Measurements from ENCODE around the gene COMP.
A peak's percentile ranks its signal among the peaks of the same experiment; 100 is the strongest.

The COMP gene

DNA sequence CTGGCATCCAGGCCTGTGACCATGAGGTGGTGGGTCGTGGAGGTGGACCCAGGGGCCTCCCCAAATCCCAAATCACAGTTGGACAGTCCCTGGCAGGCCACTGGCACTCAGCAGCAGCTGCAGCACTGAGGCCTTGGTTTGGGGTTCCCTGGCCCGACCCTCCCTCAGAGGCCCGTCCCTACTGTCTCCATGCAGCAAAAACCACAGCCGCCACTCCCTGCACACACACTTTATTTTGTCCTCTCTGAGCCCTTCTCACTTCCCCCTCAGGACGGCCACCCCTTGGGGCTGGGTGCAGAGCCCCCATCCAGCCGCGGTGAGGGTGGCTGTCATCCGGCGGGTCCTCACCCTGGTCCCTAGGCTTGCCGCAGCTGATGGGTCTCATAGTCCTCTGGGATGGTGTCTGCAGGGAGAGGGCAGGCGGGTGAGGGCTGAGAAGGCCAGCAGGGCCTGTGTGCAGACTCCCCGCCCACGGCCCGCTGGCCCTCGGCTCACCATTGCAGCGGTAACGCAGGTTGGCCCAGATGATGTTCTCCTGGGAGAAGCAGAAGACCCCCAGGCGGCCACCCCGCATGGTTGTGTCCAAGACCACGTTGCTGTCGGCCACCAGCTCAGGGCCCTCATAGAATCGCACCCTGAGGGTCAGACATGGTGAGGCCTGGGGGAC, 8.4 kb downstream of the COMP start:
- DNase-seq: no peak

DNA sequence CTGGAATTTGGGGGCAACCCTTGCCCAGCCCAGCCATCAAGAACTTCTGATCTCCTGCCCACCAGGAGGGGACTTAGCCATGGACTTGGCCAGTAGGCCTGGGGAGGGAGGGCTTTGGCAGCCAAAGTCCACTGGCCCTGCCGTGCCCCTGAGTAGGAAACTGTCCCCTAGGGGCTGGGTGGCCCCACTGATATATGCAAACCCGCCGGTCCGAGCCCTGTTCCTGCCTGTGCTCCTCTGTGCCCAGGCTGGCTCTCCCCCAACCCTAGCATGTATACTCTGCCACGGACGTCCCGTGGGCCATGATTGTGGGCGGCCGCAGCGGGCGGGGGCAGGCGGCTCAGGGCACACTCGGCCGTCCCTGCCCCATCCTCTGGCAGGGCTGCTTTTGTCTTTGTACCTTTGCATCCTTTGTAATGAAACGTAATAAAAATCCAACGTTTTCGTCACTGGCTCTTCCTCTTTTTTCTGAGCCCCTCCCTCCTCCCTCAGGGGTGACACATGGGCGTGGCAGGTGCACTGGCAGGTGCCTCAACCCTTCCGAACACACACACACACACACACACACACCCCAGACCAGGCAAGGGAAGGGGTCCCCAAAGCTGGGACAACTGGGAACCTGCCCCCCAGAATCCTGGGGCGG, 9.1 kb downstream of the COMP start:
- no peak for DNase-seq

DNA sequence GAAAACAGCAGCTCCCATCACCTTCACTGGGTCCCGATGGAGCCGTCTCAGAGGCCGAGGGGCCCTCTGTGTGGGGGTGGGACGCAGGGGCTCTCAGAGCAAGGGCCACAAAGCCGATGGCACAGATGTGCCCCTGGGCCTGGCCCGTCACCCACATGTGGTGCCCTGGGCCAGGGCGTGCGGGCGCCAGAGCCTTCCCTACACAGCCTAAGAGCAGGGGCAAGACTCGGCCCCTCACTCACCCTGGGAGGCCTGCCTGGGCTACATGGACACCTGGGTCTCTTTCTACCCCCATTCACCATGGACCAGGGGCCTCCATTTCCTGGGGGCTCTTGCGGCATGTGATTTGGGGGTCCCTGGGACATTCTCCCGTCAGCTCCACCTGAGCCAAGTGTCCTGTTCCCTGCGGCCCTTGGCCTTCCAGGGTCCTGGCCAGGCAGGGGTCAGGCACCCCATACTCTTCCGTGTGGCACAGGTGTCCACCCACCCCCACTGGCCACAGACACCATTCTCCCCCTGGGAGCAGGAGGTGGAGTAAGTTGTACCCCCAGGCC, 10.0 kb downstream of the COMP start:
- DNase-seq: no peak

DNA sequence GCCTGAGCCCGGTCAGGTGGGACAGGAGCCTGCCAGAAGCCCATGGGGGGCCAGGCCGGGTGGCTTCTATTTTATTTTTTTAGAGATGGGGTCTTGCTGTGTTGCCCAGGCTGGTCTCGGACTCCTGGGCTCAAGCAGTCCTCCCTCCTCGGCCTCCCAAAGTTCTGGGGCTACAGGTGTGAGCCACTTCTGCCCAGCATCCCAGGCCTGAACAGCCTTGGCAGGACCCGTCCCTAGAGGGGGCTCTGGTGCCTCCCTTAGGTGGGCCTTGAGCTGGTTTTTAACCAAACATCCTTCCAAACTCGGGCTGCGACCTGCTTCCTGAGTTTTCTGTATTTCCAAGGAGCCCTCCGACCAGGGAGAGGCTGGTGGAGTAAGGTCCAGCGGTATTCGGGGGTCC, 10.5 kb downstream of the COMP start:
- no peak for DNase-seq

DNA sequence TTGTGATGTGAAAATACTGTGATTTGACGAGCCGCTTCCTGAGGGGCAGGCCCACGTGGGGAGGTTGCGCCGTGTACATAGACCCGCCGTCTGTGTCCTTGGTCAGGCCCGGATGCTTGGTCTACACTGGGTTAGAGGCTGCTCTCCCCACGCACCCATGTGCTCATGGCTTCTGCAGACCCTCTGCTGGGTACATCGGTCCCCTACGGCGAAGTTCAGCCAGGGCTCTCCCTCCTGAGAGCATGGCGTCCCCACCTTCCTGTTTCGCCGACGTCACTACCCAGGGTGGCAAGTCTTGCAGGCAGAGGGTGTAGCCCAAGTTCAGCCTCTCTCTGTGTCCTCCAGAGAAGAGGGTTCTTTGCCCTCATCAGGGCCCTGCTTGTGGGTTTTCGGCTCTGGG, 11.0 kb downstream of the COMP start:
- DNase-seq: no peak

DNA sequence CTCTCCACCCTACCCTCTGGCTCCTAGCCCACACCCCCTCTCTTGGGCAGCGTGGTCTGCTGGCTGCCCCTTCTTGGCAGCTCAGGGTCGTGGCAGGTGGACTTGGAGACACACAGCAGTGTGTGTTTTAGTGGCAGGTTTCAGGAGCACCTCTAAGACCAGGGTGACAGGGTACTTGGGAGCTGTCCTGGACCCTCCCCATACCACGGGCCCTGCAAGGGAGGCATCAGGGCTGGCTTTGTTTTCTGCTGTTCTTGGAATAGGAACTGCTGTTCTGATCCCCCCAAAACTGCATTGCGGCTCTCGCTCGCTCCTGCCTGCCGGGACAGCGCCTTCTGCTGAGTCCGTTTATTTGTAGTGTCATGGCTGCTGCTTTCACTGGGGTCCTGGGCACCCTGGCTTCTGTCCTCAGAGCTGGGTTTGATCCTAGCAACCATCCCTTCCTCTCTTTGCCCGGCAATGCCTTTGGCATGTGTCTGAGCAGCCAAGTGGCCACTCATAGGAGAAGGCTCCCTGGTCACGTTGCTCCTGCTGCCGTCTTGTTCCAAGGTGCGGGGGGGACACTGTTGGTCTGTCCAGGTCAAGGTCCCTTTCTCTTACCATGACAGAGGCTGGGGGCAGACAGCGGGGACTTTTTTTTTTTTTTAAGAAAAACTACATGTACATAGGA, 12.1 kb downstream of the COMP start:
- no peak for DNase-seq

DNA sequence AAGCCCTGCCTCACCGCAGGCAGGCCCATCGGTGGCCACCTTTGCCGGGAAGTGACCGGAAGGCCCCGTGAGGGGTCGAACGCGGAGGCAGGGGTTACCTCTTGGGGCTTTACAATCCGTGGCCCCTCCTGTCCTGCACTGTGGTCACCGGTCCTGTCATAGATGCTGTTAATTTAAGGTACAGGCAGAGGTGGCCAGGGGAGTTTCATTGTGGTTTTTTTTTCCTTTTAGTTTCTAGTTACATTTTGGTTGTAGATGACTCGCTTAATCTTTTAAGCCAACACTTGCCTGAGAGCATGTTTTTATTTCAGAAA, 13.1 kb downstream of the COMP start:
- DNase-seq: no peak

DNA sequence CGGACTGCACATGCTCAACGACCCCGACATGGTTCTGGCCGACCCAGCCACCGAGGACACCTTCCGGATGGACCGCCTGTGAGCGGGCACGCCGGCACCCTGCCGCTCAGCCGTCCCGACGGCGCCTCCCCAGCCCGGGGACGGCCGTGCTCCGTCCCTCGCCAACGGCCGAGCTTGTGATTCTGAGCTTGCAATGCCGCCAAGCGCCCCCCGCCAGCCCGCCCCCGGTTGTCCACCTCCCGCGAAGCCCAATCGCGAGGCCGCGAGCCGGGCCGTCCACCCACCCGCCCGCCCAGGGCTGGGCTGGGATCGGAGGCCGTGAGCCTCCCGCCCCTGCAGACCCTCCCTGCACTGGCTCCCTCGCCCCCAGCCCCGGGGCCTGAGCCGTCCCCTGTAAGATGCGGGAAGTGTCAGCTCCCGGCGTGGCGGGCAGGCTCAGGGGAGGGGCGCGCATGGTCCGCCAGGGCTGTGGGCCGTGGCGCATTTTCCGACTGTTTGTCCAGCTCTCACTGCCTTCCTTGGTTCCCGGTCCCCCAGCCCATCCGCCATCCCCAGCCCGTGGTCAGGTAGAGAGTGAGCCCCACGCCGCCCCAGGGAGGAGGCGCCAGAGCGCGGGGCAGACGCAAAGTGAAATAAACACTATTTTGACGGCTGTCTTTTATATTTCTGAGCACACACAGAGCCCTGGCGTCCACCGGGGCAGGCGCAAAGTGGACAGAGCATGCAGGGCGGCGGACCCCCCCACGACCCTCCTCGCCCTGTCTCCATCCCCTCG, 13.6 kb downstream of the COMP start:
- no peak for DNase-seq

DNA sequence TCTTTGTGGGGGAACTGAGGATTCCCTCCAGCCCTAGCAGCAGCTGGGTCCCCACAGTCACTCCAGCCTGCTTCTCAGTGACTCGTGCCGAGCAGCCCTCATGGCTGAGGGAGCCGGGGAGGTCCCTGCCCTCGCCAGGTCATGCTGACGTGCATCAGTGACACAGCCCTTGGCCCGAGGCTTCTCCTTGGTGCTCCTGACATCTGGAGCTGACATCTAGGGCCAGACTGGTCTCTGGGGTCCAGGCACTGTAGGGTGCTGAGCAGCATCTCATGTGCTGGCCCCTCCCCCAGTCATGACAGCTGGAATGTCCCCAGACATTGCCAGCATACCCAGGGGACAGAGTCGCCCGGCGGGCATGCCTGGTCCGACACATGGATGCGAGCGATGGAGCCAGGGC, 14.4 kb downstream of the COMP start:
- DNase-seq: peak; percentile 29

DNA sequence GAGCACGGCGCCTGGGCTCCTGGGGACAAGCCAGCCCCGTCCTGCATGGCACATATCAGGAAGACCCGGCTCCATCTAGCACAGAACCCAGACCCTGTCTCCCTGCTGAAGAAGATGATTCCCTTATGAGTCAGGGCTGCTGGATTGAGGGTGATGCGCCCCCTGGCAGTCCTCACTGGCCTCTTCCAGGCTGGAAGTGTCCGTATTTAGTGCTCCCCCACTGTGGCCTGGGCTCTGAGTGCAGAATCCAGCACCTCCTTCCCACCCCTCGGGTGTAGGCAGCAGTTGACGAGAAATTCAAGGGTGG, 14.9 kb downstream of the COMP start:
- peak; percentile 67 for DNase-seq

DNA sequence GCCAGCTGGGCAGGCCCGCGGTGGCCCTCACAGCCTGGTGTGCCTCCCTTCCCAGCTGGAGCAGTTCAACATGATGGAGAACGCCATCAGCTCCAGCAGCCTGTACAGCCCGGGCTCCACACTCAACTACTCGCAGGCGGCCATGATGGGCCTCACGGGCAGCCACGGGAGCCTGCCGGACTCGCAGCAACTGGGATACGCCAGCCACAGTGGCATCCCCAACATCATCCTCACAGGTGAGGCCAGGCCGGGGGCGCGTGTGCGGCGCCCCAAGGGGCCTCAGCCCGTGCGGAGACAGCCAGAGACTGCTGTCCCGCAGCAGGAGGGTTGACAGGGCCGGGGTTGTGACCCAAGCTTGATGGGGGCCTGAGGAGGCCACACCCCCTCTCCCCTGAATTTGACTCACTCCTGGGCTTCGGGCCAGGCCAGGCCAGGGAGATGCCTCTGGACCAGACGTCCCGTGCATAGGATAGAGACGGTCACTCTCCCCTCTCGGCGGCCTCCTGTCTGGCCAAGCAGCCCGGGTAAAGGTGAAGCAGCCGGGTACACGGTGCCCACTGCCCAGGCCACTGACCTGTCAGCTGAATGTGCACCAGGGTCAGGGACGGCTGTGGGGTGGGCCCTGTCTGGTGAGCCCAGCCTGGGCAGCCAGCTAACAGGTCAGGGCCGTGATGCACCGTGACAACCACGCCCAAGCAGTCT, 15.4 kb downstream of the COMP start:
- DNase-seq: peak; percentile 69

DNA sequence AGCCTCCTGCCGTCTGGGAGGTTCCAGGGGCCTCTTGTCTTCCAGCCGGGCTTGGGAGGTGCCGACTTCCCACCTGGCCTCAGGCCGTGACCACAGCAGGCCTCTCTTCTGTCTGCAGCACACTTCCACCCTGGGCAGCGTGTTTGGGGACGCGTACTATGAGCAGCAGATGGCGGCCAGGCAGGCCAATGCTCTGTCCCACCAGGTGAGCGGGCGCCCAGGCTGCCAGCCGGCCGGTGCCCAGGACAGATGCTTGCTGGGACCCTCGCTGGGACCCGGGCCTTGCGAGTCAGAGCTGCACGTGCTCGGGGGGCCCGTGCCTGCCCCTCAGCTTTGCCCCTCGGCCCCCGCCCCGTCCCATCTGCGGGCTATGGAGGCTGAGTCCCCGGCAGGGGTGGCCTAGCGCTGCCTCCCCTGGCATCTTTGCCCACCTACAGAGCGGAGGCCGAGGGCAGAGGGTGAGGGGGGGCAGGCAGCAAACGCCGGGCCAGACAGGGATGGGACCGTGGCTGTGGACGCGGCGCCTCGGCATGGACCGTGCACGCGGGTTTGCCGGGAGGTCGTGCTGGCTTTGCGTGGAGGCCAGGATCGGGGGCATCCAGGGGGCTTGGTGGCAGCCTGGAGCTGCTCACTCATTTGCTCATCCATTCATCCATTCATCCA, 16.2 kb downstream of the COMP start:
- no peak for DNase-seq

DNA sequence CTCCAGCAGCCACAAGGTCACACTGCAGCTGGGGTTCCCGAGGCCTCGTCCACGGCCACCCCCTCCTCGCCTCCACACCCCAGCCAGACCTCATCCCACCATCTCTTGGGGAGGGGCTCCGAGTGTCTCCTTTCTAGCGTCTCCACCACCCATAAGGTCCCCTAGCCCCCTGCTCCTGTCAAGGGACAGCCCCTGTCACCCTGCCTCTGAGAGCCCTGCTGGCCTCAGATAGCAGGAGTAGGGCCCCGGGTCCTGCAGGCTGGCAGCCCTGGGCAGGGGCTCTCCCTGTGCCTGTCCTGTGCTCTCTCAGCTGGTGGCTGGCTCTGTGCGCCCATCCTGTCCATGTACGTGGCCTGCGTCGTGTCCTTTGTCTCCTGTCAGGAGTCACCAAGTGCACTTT, 17.0 kb downstream of the COMP start:
- DNase-seq: no peak

DNA sequence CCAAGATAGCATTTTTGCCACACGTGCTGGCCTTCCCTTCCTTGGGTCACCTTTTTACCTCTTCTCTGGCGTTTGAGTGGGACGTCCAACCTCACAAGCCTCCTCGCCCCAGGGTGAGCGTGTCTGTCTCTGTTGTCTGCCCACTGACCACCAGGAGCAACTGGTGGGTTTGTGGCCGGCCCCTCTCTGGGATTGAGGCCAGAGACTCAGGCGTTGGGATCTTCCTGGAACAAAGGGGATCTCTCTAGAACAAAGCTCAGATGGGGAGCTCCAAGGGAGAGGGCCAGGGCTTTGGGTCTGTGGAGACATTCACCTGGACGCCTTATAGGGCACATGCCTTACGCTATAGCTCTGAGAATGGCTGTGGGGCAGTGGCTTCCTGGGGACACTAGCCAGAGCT, 17.4 kb downstream of the COMP start:
- DNase-seq: no peak

DNA sequence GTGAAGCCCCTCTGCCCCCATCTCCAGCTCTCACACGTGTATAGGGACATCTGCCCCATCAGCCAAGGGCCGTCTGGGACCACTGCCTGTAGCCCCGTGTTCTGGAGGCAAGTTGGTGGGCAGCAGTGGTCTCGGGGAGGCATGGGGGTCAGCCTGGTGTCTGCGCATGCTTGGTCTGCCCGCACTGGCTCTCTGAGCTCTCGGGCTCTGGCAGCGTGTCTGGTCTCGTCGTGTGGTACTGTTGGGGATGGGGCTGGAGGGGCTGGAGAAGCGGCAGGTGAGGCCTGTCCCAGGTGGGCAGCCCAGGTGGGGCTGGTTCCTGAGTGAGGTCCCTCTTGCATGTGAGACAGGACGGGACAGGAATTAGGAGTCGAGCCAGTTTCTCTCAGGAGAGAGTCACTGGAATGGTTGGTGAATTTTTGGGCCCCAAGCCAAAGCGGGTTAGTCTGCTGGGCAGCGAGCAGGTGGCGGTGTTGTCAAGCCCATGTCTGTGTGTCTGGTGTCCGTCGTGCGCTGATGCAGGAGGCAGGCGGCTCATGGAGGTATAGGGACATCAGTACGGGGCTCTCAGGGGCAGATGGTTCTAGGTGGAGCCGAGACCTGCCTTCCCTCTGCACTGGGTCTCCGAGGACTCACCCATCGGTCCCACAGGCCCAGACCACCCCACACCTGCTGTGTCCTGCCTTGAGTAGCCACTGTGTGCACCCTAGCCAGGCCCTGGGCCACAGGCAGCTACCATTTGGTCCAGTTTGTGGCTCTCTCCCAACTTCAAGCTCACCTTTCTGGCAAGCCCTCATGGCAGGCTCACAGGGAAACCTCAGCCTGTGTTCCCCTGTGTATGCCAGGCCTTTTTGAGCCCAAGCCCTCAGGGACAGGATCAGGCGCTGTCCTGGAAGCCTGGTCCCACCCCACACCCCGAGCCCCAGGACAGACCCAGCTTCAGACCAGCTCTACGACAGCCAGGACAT, 18.2 kb downstream of the COMP start:
- DNase-seq: no peak

DNA sequence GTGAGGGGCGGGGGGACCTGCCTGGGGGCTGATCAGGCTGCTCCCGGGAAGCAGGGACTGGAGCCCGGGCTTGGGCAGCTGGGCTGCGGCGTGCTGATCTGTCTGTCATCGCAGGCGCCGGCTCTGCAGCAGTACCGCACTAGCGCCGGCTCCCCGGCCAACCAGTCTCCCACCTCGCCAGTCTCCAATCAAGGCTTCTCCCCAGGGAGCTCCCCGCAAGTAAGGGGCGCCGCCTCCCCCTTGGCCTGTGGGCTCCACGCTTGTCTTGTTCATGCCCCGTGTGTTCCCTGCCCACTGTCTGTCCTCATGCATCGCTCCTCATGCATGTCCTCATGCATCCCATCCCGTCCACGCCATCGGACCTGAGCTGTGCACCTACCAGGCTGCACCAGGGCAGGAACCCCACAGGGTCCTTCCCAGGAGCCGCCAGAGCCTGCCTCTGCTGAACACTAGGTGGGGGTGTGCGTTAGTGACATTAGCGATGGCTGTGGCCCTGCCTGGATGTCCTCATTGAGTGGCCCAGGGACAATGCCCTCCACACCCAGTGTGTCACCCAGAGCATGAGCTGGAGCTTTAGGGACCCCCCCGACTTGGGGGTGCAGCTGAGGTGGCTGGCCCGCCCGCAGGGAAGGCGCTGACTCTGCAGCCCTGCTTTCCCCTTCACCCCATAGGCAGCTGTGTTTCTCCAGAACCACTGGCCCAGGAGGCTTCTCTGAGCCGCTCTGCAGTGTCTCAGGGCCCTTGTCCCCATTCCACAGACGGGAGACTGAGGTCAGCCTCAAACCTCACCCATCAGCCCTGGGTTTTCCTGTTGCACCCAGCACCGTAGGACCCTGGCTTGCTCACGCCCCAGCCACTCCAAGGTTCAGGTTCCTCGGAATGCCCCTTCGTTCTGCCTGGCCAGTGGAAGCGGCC, 19.5 kb downstream of the COMP start:
- DNase-seq: no peak

DNA sequence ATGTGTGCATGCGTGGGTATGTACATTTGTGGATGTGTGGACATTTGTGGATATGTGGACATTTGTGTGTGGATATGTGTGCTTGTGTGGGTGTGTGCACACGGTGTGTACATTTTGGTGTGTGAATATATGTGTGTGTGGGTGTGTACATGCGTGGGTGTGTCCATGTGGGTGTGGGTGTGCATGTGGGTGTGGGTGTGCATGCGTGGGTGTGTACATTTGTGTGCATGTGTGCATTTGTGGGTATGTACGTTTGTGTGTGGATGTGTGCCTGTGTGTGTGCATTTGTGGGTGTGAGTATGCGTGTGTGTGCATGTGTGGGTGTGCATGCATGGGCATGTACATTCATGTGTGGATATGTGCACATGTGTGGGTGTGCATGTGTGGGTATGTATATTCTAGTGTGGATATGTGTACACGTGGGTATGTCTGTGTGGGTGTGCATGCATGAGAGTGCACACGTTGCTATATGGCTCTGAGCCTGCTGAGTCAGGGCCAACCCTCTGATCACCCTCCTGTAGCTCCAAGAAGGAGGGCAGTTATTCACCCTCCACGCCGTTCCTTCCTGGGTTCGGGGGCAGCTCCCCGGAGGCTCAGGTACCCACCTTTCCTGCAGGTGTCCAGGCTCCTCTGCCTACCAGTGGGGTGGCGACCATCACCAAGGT, 20.3 kb downstream of the COMP start:
- DNase-seq: no peak

DNA sequence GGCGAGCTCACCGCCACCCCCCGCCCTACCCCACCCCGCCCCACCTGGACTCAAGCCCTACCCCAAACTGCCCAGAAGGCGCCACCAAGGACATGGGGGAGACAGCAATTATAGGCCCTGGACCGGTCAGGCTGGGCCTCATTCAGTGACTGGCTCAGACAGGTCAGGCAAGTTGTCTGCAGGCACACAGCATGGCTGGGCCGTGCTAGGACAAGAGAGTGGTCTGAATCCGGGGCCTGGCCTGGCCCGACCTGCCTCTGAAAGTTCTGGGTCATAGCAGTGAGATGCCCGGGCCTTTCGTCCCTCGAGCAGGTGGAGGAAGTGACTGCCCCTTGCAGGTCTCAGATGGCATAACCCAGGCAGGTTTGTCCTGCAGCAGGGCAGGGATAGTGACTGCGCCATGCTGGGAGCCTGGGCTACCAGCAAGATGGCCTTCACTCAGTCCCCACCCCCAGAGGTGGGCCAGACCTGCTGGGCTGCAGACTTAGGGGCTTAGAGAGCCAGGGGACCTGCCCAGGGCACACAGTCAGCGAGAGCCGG, 21.0 kb downstream of the COMP start:
- DNase-seq: no peak
